GM04504 (cell line): ENCODE measurements around the gene MLLT1.

ENCODE experiments used
- DNase-seq: peaks from one replicate; pipeline ENCODE4 v3.0.0-alpha.2; 2012; ENCODE audit warnings: low read depth

MLLT1 gene

GRCh38 chr19:6233827-6234511 is 45.8 kb downstream of the MLLT1 start:
- DNase-seq: no peak

DNA sequence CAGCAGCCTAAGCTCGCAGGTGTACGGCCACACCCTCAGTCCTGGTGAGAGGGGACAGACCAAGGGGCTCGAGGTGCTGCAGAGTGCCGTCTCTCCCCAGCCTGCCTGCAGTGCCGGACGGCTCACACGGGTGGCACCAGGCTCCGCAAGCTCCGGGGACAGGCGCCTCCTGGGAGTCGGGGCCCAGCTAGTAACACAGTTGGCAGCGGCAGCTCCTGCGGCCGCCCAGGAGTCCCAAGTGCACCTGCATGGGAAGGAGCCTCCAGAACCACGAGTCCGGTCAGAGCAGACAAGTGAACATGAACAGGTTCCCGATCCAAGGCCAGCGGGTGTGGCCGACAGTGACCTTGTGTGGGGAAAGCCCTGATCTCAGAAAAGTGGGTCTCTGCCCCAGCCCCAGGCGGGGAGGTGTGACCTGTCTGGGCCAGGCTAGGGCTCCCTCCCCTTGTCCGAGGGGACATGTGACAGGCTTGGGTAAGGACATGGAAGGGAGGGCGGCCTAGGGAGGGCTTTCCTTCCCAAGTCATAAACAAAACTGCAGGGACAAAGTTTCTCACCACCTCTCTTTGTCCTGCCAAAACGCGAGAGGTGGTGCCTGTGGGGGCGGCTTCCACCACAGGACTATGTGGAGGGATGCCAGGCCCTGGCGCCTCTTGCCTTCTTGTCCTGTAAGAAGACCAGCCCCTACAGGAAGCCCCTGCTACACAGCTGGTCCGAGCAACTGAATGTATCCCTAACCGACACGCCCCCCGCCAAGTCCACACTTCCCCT is 46.5 kb downstream of the MLLT1 start:
- no peak for DNase-seq

DNA sequence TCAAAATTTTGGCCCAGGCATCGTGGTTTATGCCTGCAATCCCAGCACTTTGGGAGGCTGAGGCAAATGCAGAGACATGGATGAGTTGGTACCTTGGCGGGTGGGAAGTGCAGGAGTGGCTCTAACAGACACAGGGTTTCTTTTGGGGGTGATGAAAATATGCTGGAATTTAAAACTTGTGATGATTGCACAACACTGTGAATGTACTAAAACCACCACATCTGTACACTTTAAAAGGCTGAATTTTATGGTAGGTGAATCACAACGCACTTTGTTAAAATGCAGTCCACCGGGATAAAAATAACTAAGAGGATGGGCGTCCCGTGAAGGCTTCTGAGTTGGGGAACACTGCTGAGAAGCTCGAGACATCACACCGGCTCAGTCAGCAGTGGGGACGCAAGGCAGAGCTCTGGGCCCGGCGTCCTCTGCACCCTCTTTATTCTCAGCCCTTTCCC is 47.1 kb downstream of the MLLT1 start:
- DNase-seq: peak; percentile 90

DNA sequence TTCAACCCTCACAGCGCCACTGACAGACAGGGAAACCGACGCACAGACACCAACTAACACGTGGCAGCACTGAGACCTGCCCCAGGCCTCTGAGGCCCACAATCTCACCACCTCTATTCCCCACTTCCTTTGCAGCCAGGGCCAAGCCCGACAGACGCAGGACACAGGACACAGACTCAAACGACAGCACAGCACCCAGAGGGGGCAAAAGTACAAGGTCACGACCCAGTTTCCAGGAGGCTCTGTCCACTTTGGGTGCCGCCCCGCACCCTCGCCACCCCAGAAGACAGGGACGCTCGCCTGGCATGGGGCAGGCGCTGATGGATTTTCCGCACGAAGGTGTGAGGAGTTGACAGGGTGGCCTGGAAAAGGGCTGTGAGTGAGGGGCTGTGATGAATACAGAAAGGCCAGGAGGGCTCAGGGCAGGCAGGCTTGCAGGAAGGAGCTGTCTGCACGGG is 48.8 kb downstream of the MLLT1 start:
- DNase-seq: no peak

DNA sequence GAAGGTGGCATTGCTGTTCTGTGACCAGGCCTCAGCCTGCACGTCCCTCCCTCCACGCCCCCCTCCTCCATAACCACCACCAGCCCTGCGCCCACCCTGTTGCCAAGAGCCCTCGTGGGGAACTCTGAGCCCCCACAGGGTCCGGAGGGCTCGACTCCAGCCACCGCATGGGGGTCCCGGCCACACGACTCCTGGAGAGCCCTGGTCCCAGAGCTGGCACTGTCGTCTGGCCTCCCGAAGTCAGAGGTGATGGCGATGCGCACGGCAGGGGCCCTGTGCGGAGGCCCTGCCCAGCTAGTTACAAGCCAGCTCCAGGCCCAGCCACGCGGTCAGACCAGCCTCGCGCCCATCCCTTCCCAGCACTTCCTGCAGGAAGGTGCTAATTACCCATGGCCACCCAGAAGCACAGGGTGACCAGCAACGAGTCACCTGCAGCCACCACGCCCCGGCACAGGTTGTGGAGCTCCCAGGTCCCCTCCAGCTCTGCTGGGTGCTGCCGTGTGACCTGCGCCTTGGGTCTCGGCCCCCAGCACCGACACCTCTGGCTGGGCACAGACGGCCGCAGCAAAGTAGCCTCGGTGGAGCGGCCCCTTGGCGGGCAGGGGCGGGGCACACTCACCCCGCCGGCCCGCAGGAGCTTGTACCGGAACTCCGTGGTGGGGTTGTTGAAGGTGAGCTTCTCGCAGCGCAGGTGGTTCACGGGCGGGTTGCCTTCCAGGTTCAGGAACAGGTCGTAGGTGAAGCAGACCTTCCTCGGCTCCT is 49.6 kb downstream of the MLLT1 start:
- no peak for DNase-seq

- no peak for DNase-seq
These were observed 50.4 kb downstream of the MLLT1 start for GRCh38 chr19:6229216-6229913.

DNA sequence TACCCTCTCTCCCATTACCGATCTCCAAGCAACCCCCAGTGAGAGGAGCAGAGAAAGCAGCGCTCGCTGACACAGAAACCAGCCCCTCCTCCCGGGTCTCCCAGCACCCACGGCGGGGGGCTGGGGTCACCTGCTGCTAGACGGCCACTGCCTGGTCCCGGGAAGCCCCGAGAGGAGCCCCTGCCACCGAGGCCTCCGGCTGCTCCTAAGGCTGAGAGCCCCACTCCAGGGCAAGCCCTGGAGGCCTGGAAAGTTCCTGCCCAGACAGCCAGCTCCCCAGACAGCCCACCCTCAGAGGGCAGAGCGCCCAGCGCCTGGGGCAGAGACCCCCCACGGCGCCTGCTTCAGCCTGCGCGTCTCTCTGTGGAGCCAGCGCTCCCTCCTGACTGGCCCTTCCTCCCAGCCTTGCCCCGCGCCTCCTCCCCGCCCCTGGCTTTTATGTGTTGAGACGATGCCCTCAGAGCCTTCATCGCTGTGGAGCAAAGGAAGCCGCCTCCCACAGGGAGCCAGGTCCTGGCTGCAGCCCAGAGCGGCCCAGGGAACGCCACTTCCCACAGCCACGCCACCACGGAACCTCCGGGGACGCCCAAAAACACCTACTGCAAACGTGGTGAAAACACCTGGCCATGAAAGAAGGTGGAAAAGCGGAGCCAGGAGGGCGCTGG is 51.1 kb downstream of the MLLT1 start:
- DNase-seq: no peak

DNA sequence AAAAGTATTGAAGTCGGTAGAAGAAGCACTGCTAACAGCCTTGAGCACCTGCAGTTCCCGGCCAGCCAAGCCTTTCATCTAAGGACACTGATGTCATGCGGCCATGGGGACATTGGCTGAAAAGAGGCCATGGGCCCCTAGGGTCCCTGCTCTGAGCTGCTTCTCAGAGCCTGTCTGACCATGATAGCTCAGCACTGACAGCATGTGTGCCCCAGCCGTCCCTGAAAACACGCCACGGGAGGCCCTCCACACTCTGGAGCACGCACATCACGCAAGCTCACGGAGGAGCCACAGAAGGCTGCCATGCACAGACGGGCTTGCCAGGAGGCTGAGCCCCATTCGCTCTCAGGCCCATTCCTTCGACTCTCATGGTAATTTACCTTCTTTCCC is 51.8 kb downstream of the MLLT1 start:
- no peak for DNase-seq

GRCh38 chr19:6227156-6227935 is 52.4 kb downstream of the MLLT1 start:
- no peak for DNase-seq

DNA sequence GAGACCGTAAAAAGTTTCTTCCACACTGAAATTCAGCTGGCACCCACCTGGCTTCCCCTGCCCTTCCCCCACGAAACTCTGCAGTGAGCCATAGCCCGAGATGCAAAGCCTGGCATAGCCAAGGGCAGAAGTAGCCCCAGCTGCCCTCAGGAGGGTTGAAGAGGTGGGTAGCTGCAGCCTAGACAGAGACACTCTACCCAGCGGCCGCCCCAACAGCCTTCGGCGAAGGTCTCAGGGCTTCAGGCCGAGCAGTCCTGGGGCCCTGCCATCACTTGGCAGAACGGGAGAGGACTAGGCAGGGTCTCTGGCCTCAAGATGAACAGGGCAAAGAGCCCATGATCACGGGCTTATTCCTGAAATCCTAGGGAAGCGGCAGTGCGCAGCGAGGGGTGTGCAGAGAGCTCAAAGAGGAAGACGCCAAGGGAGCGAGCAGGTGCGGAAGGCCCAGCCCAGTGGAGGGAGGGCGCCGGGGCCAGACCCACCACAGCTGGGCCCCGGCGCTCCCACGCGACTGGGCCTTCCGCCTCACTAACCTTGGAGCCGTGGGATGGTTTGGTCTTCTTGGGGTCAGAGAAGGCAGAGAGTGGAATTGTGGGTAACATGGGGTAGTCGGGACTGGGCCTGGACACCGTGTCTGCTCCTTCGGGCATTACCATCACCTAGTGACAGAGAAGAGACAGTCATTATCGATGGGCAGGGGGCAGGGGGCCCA is 53.2 kb downstream of the MLLT1 start:
- DNase-seq: no peak

- DNase-seq: no peak
These were observed 53.8 kb downstream of the MLLT1 start for GRCh38 chr19:6226012-6226411.

GRCh38 chr19:6225232-6225865 is 54.4 kb downstream of the MLLT1 start:
- DNase-seq: no peak

- DNase-seq: no peak
These were observed 55.5 kb downstream of the MLLT1 start for GRCh38 chr19:6224308-6224675.

- DNase-seq: no peak
These were observed 56.1 kb downstream of the MLLT1 start for GRCh38 chr19:6223461-6224307.

DNA sequence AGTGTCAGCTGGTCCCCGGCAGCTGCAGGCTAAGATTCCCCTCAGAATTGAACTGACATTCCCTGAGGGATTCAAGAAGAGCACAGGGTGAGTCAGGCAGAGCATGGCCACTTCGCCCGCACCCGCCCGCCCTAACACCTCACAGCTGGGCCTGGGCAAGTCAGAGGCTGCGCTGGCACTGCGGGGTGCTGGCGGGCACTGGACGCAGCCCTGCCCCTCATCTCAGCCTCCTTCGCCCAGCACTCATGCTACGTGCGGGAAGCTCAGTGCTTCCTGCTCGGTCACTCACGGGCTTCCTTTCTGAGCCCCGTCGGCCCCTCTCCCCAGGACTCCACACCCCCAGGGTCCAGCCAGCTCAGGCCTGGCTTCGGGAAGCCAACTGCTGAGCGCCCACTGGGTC is 56.9 kb downstream of the MLLT1 start:
- no peak for DNase-seq

- no peak for DNase-seq
These were observed 57.7 kb downstream of the MLLT1 start for GRCh38 chr19:6221878-6222746.

DNA sequence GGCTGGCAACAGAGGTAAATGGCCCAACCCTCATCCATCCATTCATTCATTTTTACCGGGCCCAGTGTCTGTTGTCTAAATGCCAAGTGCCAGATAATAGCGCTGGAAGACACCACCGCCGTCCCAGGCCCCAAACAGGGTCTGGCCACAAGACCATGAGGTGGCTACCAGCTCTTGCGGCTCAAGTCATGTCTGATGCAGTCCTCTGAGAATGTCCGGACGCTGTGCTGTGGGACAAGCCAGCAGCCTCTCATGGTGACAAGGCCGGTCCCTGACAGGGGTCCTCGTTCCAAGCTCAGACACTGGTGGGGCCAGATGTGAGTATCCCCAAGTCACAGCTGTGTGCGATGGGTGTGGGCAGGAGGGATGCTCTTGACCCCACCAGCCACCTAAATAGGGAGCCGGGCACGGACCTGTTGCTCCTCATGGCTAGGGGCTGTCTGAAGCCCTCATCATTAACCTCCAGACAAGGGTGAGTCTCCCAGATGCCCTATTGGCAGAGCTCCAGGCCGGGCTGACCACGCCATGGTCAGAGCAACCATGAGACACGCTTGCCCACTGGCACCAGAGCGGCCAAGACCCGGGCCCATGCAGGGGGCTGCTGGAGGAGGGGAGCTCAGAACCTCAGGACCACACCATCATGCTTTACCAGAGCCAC is 58.4 kb downstream of the MLLT1 start:
- no peak for DNase-seq
